GM08714 (cell line): ENCODE measurements around the gene MRTFA.

Source experiments
- H3K4me3 ChIP-seq: fragments of 200-500 bp; sonication (Bioruptor generic); 2 replicates; pipeline ENCODE4 v1.5.1; 2014; ENCODE audit warnings: mild to moderate bottlenecking, low read length, inconsistent platforms
- ZNF274 ChIP-seq: IDR thresholded peaks from 2 replicates; pipeline ENCODE4 v1.6.1; 2012; ENCODE audit warnings: mild to moderate bottlenecking, low read depth, low read length

MRTFA gene

DNA sequence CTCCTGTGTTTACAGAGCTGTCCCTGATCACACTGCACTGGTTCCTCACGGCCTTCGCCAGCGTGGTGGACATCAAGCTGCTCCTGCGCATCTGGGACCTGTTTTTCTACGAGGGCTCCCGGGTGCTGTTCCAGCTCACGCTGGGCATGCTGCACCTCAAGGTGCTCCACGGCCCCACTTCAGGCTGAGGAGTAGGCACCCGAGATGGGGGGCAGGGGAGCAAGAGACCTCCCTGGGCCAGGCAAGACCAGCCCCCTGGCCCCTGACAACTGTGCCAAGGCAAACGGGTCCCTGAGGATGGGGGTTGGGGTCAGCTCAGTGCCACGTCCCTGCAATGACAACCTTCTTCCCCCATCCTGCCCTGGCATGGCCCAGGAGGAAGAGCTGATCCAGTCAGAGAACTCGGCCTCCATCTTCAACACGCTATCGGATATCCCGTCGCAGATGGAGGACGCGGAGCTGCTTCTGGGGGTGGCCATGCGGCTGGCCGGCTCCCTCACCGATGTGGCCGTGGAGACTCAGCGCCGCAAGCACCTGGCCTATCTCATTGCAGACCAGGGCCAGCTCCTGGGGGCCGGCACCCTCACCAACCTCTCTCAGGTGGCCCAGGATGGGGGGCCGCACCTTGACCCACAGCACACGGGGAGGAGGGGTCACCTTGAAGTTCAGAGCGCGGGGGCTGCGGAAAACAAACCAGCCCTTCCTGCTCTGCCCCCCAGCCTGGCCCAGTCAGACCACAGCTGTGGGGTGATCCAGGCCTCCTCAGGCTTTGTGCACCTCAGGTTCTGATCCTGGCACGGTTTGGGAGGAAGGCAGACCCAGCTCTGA is 230.2 kb downstream of the MRTFA start:
- no peak overlapping the region for H3K4me3 ChIP-seq
- TF ChIP-seq ZNF274 = no peak

- no peak for TF ChIP-seq ZNF274
- H3K4me3 ChIP-seq = no peak overlapping the region
These were observed 231.1 kb downstream of the MRTFA start for GRCh38 chr22:40405178-40406062.

GRCh38 chr22:40404251-40405177 is 232.0 kb downstream of the MRTFA start:
- no peak overlapping the region for H3K4me3 ChIP-seq
- no peak for TF ChIP-seq ZNF274

GRCh38 chr22:40403651-40404050 is 232.9 kb downstream of the MRTFA start:
- no peak for TF ChIP-seq ZNF274
- no peak overlapping the region for H3K4me3 ChIP-seq

- TF ChIP-seq ZNF274 = no peak
- H3K4me3 ChIP-seq = no peak overlapping the region
These were observed 233.4 kb downstream of the MRTFA start for GRCh38 chr22:40403141-40403540.

- no peak for TF ChIP-seq ZNF274
These were observed 234.5 kb downstream of the MRTFA start for GRCh38 chr22:40401981-40402406.

GRCh38 chr22:40401532-40401931 is 235.0 kb downstream of the MRTFA start:
- TF ChIP-seq ZNF274 = no peak
- H3K4me3 ChIP-seq = no peak overlapping the region

More at GRCh38 chr22:40401981-40402406, 234.5 kb downstream of the MRTFA start:
- no peak overlapping the region for H3K4me3 ChIP-seq

- H3K4me3 ChIP-seq = peak overlapping the region; percentile 29; the same call in 1 of the 2 replicates
- TF ChIP-seq ZNF274 = no peak
These were observed 236.4 kb downstream of the MRTFA start for GRCh38 chr22:40400159-40400558.

DNA sequence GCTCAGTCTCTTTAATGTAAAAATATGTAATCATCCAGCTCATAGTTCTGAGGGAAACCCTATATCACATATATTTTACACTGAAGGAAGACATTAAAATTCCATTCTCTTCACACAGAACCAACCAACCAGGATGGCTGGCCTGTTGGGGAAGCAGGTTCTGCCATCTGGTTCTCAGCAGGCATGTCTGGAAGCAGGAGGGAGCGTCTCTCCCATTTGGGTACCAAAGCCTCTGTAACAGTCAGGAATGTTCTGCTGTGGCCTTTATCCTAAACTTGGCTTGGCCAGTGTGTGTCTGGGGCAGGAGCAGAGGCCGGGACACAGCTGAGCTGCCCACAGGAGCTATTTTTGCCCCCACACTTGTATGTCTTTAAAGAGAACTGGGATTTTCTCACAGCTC is 236.9 kb downstream of the MRTFA start:
- TF ChIP-seq ZNF274 = no peak
- H3K4me3 ChIP-seq = no peak overlapping the region; the same call in 1 of the 2 replicates

- no peak for TF ChIP-seq ZNF274
- no peak overlapping the region for H3K4me3 ChIP-seq
These were observed 239.1 kb downstream of the MRTFA start for GRCh38 chr22:40397396-40397795.

DNA sequence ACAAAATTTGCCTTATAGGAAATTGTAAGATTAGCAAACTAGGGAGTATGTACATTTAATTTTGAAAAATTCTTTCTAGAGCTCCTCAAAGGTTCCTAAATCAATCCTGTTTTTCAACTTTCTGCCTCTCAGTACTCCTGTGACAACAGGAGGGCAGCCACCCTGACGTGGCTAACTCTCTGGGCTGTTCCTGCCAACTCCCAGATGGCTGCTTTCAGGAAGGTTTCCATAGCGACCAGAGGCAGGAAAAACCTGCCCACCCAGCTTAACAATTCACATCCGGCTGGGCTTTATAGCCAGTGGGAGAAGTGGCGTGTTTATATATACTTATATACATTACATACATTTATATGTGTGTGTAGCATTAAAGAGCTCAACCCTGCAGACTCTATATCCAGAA is 239.6 kb downstream of the MRTFA start:
- H3K4me3 ChIP-seq = no peak overlapping the region
- TF ChIP-seq ZNF274 = no peak

DNA sequence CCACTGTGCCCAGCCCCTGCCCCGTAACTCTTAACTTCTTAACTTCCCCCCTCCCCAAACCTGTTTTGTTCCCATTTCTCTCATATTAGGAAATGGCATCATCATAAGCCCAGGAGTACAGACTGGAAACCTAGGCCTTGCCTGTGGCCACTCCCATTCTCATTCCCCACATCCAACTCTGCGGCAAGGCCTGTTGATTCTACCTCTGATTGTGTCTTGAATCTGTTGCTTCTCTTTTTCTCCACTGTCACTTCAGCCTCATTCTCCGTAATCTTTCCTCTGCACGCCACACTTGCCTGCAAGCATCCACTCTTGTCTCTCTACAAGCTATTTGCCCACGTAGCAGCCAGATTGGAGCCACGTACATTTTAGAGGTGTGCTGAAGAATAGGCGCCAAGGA is 240.9 kb downstream of the MRTFA start:
- H3K4me3 ChIP-seq = no peak overlapping the region
- TF ChIP-seq ZNF274 = no peak

GRCh38 chr22:40394607-40395006 is 241.9 kb downstream of the MRTFA start:
- H3K4me3 ChIP-seq = no peak overlapping the region
- TF ChIP-seq ZNF274 = no peak

DNA sequence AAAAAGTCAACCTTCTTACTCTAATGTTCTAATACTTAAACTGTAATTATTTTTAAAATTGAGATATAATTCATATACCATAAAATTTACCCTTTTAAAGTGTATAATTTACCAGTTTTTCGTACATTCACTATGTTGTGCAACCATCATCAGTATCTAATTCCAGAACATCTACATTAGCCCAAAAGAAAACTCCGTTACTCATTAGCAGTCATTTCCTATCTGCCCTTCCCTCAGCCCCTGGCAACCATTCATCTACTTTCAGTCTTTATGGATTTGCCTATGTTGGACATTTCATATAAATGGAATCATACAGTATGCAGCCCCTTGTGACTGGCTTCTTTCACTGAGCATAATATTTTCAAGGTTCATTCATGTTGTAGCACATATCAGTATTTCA is 243.9 kb downstream of the MRTFA start:
- no peak overlapping the region for H3K4me3 ChIP-seq
- TF ChIP-seq ZNF274 = no peak
